Measurements from ENCODE around the gene SAMD11.
A peak's percentile ranks its signal among the peaks of the same experiment; 100 is the strongest.
"Not testable (repeated sequence)": the region's sequence is repeated elsewhere in the genome, so short reads cannot be mapped to it uniquely, and the experiment has no call there.

SAMD11 gene, protein sequence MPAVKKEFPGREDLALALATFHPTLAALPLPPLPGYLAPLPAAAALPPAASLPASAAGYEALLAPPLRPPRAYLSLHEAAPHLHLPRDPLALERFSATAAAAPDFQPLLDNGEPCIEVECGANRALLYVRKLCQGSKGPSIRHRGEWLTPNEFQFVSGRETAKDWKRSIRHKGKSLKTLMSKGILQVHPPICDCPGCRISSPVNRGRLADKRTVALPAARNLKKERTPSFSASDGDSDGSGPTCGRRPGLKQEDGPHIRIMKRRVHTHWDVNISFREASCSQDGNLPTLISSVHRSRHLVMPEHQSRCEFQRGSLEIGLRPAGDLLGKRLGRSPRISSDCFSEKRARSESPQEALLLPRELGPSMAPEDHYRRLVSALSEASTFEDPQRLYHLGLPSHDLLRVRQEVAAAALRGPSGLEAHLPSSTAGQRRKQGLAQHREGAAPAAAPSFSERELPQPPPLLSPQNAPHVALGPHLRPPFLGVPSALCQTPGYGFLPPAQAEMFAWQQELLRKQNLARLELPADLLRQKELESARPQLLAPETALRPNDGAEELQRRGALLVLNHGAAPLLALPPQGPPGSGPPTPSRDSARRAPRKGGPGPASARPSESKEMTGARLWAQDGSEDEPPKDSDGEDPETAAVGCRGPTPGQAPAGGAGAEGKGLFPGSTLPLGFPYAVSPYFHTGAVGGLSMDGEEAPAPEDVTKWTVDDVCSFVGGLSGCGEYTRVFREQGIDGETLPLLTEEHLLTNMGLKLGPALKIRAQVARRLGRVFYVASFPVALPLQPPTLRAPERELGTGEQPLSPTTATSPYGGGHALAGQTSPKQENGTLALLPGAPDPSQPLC

GRCh38 chr1:923131-923990 lies at the start of gene SAMD11:
SAMD11 (plus strand) TSS chr1:923923; CDS start chr1:924432, 509 bp downstream.
- DNase-seq: peak; percentile 33

GRCh38 chr1:876428-877208 lies 47.1 kb upstream of the SAMD11 start:
- DNase-seq: not testable (repeated sequence)

DNA sequence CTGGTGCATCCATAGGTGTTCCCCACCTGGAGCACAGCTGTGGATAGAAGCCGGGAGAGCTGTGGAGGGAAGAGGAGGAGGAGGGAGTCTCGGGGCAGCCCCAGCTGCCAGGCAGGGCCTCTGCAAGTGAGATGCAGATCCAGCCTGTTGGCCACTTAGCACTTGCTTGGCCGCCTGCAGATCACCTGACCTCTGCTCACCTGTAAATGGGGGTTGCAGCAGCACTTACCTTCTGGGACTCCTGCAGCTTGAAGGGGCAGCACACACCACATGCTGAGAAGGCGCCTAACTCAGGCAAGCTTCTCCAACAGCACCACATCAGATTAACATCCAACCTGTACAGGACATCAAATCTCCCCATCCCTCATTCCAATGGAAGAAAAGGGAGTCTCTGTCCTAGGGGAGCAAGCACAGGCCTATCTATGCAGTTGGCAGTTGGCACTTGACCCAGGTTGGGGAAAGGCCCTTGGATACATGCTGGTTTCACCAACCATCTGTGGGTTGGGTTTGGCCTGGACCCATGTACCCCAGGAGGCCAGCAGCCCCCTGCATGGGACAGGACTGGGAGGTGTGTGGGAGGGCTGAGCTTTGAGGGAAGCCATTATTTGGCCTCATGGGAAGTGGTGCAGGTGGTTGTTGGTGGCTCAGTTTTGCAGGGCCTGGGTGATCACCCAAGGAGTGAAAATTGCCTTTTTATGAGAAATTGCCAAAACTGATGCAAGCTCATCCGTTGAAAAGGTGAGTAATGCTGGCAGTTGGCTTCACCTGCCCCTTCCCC lies 46.3 kb upstream of the SAMD11 start:
- DNase-seq: not testable (repeated sequence)

GRCh38 chr1:880511-880910 lies 43.2 kb upstream of the SAMD11 start:
- DNase-seq: not testable (repeated sequence)

GRCh38 chr1:880915-881314 lies 42.8 kb upstream of the SAMD11 start:
- DNase-seq: not testable (repeated sequence)

DNA sequence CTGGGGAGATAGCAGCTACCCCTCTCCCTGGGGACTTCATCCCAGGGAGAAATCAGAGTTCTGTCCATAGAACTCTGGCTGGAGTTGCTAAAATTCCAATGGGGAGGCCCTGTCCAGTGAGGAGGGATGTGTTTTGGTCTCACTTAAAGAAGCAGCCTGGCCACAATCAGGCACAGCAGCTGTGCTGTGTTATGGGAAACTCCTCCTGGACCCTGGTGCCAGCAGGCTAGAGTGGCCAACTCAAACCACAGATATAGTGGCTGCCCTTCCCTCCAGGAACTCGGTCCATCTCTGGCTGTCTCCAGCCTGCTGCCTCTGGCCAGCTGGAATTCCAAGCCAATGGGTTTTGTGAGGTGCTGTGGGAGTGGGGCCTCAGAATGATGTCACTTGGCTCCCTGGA lies 37.4 kb upstream of the SAMD11 start:
- no peak for DNase-seq

DNA sequence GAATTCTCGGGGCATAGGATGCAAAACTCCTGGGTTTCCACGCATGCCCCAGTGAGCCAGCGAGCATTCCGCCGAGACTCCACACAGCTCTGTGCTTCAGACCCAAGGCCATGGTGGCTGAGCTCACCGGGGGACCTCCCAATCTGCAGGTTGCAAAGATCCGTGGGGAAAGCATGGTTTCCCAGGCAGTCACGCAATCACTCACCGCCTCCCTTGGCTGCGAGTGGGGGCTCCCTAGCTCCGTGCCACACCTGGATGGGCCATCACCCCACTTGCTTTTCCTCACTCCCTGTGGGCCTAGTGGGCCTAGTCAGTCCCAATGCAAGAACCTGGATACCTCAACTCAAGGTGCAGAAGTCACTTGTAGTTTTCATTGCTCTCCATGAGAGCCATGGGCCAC lies 37.0 kb upstream of the SAMD11 start:
- no peak for DNase-seq

GRCh38 chr1:888297-888696 lies 35.4 kb upstream of the SAMD11 start:
- DNase-seq: no peak

- not testable (repeated sequence) for DNase-seq
Observed at GRCh38 chr1:889774-890173, 33.9 kb upstream of the SAMD11 start.

DNA sequence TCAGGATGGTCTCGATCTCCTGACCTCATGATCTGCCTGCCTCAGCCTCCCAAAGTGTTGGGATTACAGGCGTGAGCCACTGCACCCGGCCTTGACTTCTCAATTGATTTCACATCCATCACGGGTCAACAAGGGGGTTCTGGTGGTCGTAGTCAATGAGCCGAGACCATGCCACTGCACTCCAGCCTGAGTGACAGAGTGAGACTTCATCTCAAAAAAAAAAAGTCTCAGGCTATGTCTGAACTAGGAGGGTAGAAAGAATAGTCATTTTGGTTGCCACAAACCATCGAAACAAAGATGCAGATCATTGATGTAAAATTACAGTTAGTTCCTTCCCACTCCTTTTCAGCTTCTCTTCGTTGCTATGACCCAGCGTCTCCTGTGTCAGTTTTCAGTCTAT lies 33.5 kb upstream of the SAMD11 start:
- not testable (repeated sequence) for DNase-seq

- DNase-seq: no peak
Observed at GRCh38 chr1:890661-891060, 33.1 kb upstream of the SAMD11 start.

DNA sequence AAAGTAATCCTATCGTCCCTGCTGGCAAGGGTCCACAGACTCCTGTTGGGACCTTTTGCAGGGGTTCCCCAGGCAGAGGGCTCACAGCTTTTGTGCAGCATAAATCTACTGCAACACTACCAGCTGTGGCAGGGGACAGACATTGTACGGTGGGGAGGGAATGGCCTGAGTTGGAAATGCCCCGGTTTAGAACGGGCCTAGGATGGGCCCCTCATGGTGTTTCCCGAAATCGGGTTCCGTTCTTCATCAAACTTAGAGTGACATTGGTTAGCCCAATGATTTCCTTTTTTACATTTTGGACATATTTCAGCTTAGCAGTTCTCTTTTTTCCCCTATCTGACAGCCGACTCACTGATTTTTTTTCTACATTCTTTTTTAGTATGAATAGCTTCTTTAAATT lies 26.5 kb upstream of the SAMD11 start:
- no peak for DNase-seq

DNA sequence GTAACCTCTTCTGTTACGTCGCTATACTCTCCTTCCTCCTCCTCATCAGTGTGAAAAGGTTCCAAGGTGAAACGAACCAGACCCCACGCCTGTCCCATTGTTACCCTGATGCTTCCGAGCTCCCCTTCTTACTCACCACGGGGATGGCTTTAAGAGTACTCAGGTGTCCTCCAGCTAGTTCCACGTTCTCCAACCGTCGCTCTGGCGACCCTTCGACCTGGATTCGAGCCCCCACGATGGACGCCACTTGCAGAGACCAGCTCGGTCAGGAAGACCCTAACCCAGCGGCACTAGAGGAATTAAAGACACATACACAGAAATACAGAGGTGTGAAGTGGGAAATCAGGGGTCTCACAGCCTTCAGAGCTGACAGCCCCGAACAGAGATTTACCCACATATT lies 25.8 kb upstream of the SAMD11 start:
- not testable (repeated sequence) for DNase-seq

GRCh38 chr1:899636-900317 lies 23.9 kb upstream of the SAMD11 start:
- no peak for DNase-seq

DNA sequence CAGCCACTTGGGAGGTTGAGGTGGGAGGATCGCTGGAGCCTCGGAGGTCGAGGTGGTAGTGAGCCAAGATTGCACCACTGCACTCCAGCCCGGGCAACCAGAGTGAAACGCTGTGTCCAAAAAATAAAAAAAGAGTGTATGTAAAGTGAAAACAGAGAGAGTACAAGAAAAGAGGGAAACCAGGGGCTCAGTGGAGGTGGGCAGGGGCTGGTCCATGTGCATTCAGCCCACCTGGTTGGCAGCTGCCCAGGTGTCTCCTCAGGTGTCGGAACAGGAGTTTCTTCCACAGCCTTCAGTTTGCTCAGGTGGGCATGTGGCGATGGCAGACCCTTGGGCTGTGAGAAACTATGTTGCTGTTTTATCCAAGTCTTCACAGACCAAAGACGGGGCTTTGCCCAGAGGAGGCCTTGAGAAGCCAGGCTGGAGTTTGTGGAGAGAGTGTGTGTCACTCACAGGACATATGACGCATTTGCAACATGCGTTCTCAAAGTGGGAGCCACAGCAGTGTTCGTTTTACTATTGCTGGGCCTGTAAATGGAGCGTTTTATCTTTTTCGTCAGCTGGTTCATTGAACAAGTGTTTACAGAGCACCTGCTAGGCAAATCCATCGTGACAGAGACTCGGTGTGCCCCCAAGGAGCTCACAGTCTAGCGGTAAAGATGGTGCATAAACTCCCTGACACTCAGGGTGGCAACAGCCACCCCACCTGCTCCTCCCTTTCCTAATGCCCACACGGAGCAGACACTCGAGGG lies 22.4 kb upstream of the SAMD11 start:
- no peak for DNase-seq

- DNase-seq: no peak
Observed at GRCh38 chr1:902802-903201, 20.9 kb upstream of the SAMD11 start.

GRCh38 chr1:903305-903704 lies 20.4 kb upstream of the SAMD11 start:
- no peak for DNase-seq

DNA sequence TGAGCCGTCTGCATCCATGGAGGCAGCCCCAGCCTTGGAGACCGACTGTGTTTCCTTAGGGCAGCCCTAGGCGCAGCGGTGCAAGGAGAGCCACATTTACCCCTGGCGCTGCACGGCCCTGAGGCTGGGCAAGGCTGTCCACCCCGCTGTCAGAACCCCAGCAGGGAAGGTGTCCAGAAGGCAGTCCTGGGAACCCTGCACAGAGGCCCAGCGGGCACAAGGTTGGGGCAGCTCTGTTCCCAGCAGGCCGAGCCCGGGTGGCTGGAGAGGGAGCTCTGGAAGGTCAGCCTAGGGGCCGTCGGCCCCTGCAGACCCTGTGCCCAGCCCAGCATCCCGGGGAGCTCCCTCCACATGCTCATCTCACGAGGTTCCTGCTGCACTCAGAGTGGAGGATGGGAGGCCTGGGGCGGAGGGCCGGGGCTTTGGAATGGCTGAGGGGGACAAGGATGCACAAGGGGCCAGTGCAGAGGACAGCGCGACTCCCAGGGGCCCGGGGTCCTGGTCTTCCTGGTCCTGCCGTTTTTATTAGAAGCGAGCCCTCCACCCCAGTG lies 19.9 kb upstream of the SAMD11 start:
- DNase-seq: no peak

GRCh38 chr1:904310-904950 lies 19.3 kb upstream of the SAMD11 start:
- peak; percentile 75 for DNase-seq

Data from activated T-cell treated with anti-CD3 and anti-CD28 coated beads for 4 hours (primary cell).